Sigmoid colon (tissue), 7 donors: ENCODE data around the gene CDH22. TPM values are rescaled to one million over a fixed set of nuclear protein-coding genes. Genes with fewer than 3 reads are reported as not detected.

ENCODE experiments used
- DNase-seq: peaks from one replicate; pipeline ENCODE4 v3.0.0-alpha.2; 2019
- H3K27ac ChIP-seq, 4 donors: fragments of 200-600 bp; sonication (generic); one replicate each; pipeline ENCODE4 v1.5.1; 2016 to 2019; ENCODE audit warnings: mild to moderate bottlenecking in 1 of 4
- H3K27me3 ChIP-seq, 3 donors: fragments of 200-600 bp; sonication (generic); one replicate each; pipeline ENCODE4 v1.5.1; 2019; ENCODE audit warnings: mild to moderate bottlenecking in 1 of 3
- H3K36me3 ChIP-seq, 4 donors: fragments of 200-600 bp; sonication (generic); one replicate each; pipeline ENCODE4 v1.5.1; 2016 to 2019
- H3K4me1 ChIP-seq, 4 donors: fragments of 200-600 bp; sonication (generic); one replicate each; pipeline ENCODE4 v1.5.1; 2017 to 2019
- H3K4me3 ChIP-seq, 4 donors: fragments of 200-600 bp; sonication (generic); one replicate each; pipeline ENCODE4 v1.5.1; 2017 to 2019; ENCODE audit warnings: mild to moderate bottlenecking in 2 of 4, moderate library complexity in 1 of 4
- H3K9me3 ChIP-seq, 4 donors: fragments of 200-600 bp in 3 of 4; sonication (generic) in 3 of 4; one replicate each; pipeline versions ENCODE4 v1.5.1 to v1.6.1; 2013 to 2019
- CTCF ChIP-seq, 4 experiments: fragments of 450-650 bp in 3 of 4; fragments of 200-600 bp in 1 of 4; IDR thresholded peaks; one replicate each; pipeline ENCODE4 v1.5.1; 2016 to 2019; ENCODE audit warnings: antibody characterized with exemption in 4 of 4, mild to moderate bottlenecking in 3 of 4, moderate library complexity in 2 of 4
- EP300 ChIP-seq, 4 donors: sonication (generic); formaldehyde crosslinking; IDR thresholded peaks; one replicate each; pipeline ENCODE4 v1.6.1; 2017; ENCODE audit warnings: antibody characterized with exemption in 4 of 4
- POLR2A ChIP-seq, 2 donors: fragments of 450-650 bp; IDR thresholded peaks; one replicate each; pipeline ENCODE4 v1.6.1; 2016; ENCODE audit warnings: antibody characterized with exemption in 2 of 2, mild to moderate bottlenecking in 2 of 2, moderate library complexity in 2 of 2
- POLR2AphosphoS5 ChIP-seq, 4 donors: sonication (generic); formaldehyde crosslinking; IDR thresholded peaks; one replicate each; pipeline ENCODE4 v1.6.1; 2017; ENCODE audit warnings: antibody characterized with exemption in 4 of 4
- WGBS, 2 donors: extraction: QIAGEN DNeasy Blood & Tissue Kit; methylation state at CpG; one replicate each; pipeline ENCODE4 v1.1.7; 2013; 5-methylcytosine and 5-hydroxymethylcytosine counted together
- intact Hi-C: fragments of 100-400 bp; cut with DNase I; formaldehyde crosslinking; loops from one replicate; pipeline ENCODE4 v1.15.1; 2023
- polyA plus RNA-seq, 3 donors: library from polyadenylated mRNA; stranded (reverse); fragments of 200-250 nt; gene quantifications; one replicate each; pipeline ENCODE4 v1.2.3, GENCODE V29; 2013
- total RNA-seq, 4 donors: library from RNA; depleted of rRNA; stranded (reverse); fragments of >200 nt; gene quantifications; one replicate each; pipeline ENCODE4 v1.1.0, GENCODE V29; 2016
- donor health status: healthy with polysubstance abuse.
- donor health status: Bipolar disorder and iron deficiency.
- donor health status: healthy.

CDH22 gene
- total and polyA plus RNA-seq, 7 donors, result 0.06 to 0.55 (median 0.41) TPM; not detected in 4

- WGBS, 2 donors, result 53 to 62% methylated on average over 5 of the region's 5 CpGs
- no peak overlapping the region for H3K4me3 ChIP-seq
- intact Hi-C loops, result no loop called here
- no peaks in the 10 kb centered on the region for H3K9me3 ChIP-seq
- TF ChIP-seq POLR2AphosphoS5 (IDR thresholded peaks at IDR 0.05) (no peak), POLR2A (IDR thresholded peaks at IDR 0.05) (no peak), CTCF (IDR thresholded peaks at IDR 0.05) (no peak), EP300 (IDR thresholded peaks at IDR 0.05) (no peak)
- no peak overlapping the region for H3K27ac ChIP-seq
- H3K4me1 ChIP-seq, result no peaks in the 10 kb centered on the region
- no peak for DNase-seq
- H3K36me3 ChIP-seq, result no peaks in the 10 kb centered on the region
- peaks cover 0 to 42% (median 14%) of the 10 kb centered on the region in 3 donors for H3K27me3 ChIP-seq
These were observed 157.4 kb downstream of the CDH22 start for GRCh38 chr20:46150943-46151342.

GRCh38 chr20:46148313-46149208 lies 159.7 kb downstream of the CDH22 start:
- Histone ChIP-seq H3K4me1 (no peaks in the 10 kb centered on the region), H3K4me3 (no peak overlapping the region), H3K9me3 (no peaks in the 10 kb centered on the region), H3K27ac (no peak overlapping the region), H3K36me3 (no peaks in the 10 kb centered on the region), H3K27me3 (peaks cover 0 to 39% (median 14%) of the 10 kb centered on the region in 3 donors)
- TF ChIP-seq CTCF (IDR thresholded peaks at IDR 0.05), result no peak
- TF ChIP-seq EP300 (IDR thresholded peaks at IDR 0.05), result no peak
- DNase-seq, result no peak
- intact Hi-C loops, result no loop called here
- WGBS, 2 donors, result 63 to 75% methylated on average over 14 of the region's 14 CpGs

GRCh38 chr20:46145713-46146112 lies 162.6 kb downstream of the CDH22 start:
- Histone ChIP-seq H3K27me3 (peaks cover 0 to 32% (median 14%) of the 10 kb centered on the region in 3 donors), H3K27ac (no peak overlapping the region), H3K4me1 (no peaks in the 10 kb centered on the region), H3K36me3 (no peaks in the 10 kb centered on the region), H3K4me3 (no peak overlapping the region), H3K9me3 (no peaks in the 10 kb centered on the region)
- 27 to 39% methylated on average over 3 of the region's 3 CpGs for WGBS, 2 donors
- TF ChIP-seq POLR2A (IDR thresholded peaks at IDR 0.05) (no peak), EP300 (IDR thresholded peaks at IDR 0.05) (no peak), POLR2AphosphoS5 (IDR thresholded peaks at IDR 0.05) (no peak), CTCF (IDR thresholded peaks at IDR 0.05) (no peak)
- intact Hi-C loops, result no loop called here
- DNase-seq, result no peak

- Histone ChIP-seq H3K9me3 (no peaks in the 10 kb centered on the region), H3K4me1 (no peaks in the 10 kb centered on the region), H3K36me3 (no peaks in the 10 kb centered on the region), H3K27me3 (peaks cover 0 to 41% (median 22%) of the 10 kb centered on the region in 3 donors), H3K4me3 (no peak overlapping the region), H3K27ac (no peak overlapping the region)
- 51 to 70% methylated on average over 8 of the region's 8 CpGs for WGBS, 2 donors
- intact Hi-C loops, result no loop called here
- DNase-seq, result no peak
- TF ChIP-seq CTCF (IDR thresholded peaks at IDR 0.05) (no peak), POLR2AphosphoS5 (IDR thresholded peaks at IDR 0.05) (no peak), POLR2A (IDR thresholded peaks at IDR 0.05) (no peak), EP300 (IDR thresholded peaks at IDR 0.05) (no peak)
These were observed 163.8 kb downstream of the CDH22 start for GRCh38 chr20:46144432-46145025.
